ENCODE measurements around the gene LRRFIP2. TPM values are rescaled to one million over a fixed set of nuclear protein-coding genes. Genes with fewer than 3 reads are reported as not detected.

LRRFIP2 gene
- total RNA-seq, 1 donor from 2014 or later = 34.1 TPM

DNA sequence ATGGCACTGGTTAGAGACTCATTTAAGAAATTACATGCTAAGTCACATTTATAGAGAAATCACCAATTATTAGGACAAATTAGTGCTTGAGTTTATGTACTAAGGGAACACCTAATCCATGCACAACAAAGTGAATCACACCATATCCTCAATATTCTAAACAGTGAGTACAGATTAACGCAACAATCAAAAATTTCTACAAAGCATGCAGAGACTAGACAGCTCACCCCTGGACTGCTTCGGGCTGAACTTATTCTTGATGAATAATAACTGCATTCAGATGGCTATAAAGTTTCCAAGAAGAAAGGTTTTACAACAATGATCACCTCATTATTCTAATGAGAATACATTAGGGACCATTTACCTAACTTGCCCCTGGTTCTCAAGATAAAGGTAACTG, 66.5 kb downstream of the LRRFIP2 start:
- Histone ChIP-seq H3K36me3 (ENCODE audit: control insufficient read depth, insufficient read depth, low read length) (no peaks in the 10 kb centered on the region), H3K4me3 (ENCODE audit: low read depth, low read length) (no peak overlapping the region), H3K27me3 (ENCODE audit: control insufficient read depth, insufficient read depth, low read length) (no peaks in the 10 kb centered on the region)
- DNase-seq (ENCODE audit: low read depth) = no peak
- no peak for TF ChIP-seq CTCF (IDR thresholded peaks at IDR 0.05; ENCODE audit: insufficient read depth, low read length, poor library complexity, severe bottlenecking)

DNA sequence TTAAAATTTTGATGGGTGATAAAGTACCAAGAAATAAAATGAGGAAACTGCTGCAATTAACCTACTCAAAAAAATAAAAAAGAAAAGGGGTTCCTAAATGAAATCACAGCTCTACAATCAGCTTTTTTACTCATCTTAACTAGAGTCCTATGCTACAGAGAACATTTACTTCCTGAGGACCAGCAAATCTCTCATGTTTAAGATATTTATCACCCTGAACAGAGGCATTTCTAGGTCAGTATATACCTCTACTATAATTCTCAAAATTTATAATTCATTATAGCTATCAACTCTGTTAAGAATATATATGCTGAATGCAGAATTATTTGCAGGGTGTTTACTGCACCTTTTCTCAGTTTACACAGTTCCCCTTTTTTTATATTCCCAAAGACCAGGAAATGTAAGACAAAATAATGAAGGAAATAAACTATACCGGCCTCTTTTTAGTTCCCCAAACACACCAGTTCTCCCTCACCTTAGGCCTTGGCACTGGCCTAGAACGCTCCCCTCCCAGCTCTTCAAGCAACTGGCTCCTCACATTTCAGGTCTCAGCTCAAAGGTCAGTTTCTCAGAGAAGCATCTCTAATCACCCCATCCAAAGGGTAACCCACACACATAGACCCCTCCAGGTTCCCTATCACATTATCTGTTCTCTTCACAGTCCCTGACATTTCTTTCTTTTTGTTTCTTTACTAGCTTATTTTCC, 71.1 kb downstream of the LRRFIP2 start:
- Histone ChIP-seq H3K36me3 (ENCODE audit: control insufficient read depth, insufficient read depth, low read length) (no peaks in the 10 kb centered on the region), H3K4me3 (ENCODE audit: low read depth, low read length) (no peak overlapping the region), H3K27me3 (ENCODE audit: control insufficient read depth, insufficient read depth, low read length) (no peaks in the 10 kb centered on the region)
- DNase-seq (ENCODE audit: low read depth) = no peak
- TF ChIP-seq CTCF (IDR thresholded peaks at IDR 0.05; ENCODE audit: insufficient read depth, low read length, poor library complexity, severe bottlenecking) = no peak

- DNase-seq (ENCODE audit: low read depth) = no peak
- no peaks in the 10 kb centered on the region for H3K36me3 ChIP-seq (ENCODE audit: control insufficient read depth, insufficient read depth, low read length)
- H3K4me3 ChIP-seq (ENCODE audit: low read depth, low read length) = no peak overlapping the region
- TF ChIP-seq CTCF (IDR thresholded peaks at IDR 0.05; ENCODE audit: insufficient read depth, low read length, poor library complexity, severe bottlenecking) = no peak
- no peaks in the 10 kb centered on the region for H3K27me3 ChIP-seq (ENCODE audit: control insufficient read depth, insufficient read depth, low read length)
These were observed 74.0 kb downstream of the LRRFIP2 start for GRCh38 chr3:37100411-37100810.

- Histone ChIP-seq H3K27me3 (ENCODE audit: control insufficient read depth, insufficient read depth, low read length) (no peaks in the 10 kb centered on the region), H3K4me3 (ENCODE audit: low read depth, low read length) (no peak overlapping the region), H3K36me3 (ENCODE audit: control insufficient read depth, insufficient read depth, low read length) (no peaks in the 10 kb centered on the region)
- DNase-seq (ENCODE audit: low read depth) = no peak
- TF ChIP-seq CTCF (IDR thresholded peaks at IDR 0.05; ENCODE audit: insufficient read depth, low read length, poor library complexity, severe bottlenecking) = no peak
These were observed 74.9 kb downstream of the LRRFIP2 start for GRCh38 chr3:37099469-37099868.

DNA sequence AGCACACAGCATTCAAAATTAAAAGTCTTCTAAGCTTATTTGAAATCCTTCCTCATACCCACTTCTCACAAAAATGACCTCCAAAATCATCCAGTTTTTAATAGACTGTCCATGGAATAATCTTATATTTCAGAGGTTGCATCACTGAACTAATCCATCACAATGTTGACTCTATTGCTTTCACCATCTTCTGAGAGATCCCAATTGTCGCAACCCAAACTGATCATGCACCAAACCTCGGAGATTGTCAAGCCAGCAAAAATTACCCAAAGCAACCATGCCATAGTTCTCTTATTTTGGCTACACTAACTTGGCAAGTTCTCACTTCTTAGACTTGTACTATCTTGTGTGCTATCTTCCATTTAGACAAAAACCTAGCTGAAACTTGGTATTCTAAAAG, 75.5 kb downstream of the LRRFIP2 start:
- Histone ChIP-seq H3K36me3 (ENCODE audit: control insufficient read depth, insufficient read depth, low read length) (no peaks in the 10 kb centered on the region), H3K27me3 (ENCODE audit: control insufficient read depth, insufficient read depth, low read length) (no peaks in the 10 kb centered on the region), H3K4me3 (ENCODE audit: low read depth, low read length) (no peak overlapping the region)
- no peak for DNase-seq (ENCODE audit: low read depth)
- no peak for TF ChIP-seq CTCF (IDR thresholded peaks at IDR 0.05; ENCODE audit: insufficient read depth, low read length, poor library complexity, severe bottlenecking)

DNA sequence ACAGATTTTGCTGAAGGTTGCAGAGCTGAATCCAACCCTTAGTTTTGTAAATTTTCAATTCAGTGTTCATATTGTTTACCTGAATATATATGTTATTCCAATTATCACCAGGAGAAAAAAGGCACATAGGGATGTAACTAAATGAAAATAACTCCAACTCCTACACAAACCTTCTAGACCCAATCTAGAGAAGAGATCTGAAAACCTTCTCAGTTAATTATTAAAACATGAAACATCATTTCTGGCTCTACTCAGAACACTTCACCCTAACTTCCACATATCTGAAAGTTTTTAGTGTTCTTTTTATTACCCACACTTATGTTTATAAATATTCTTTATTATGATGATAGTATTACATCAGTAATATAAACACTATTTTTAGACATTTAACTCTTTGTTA, 76.6 kb downstream of the LRRFIP2 start:
- H3K27me3 ChIP-seq (ENCODE audit: control insufficient read depth, insufficient read depth, low read length) = no peaks in the 10 kb centered on the region
- no peak for DNase-seq (ENCODE audit: low read depth)
- no peak overlapping the region for H3K4me3 ChIP-seq (ENCODE audit: low read depth, low read length)
- no peaks in the 10 kb centered on the region for H3K36me3 ChIP-seq (ENCODE audit: control insufficient read depth, insufficient read depth, low read length)
- no peak for TF ChIP-seq CTCF (IDR thresholded peaks at IDR 0.05; ENCODE audit: insufficient read depth, low read length, poor library complexity, severe bottlenecking)
